Erythroblast (primary cell): ENCODE data around the gene CKM.
"Not testable (repeated sequence)": the region's sequence is repeated elsewhere in the genome, so short reads cannot be mapped to it uniquely, and the experiment has no call there.

ENCODE experiments used
- DNase-seq, 2 experiments: peaks; one replicate each; lab custom pipeline; 2025; lab: John Stamatoyannopoulos, UW
- GATA1 ChIP-seq: IDR thresholded peaks from 2 replicates; pipeline ENCODE4 v1.6.1; 2011; ENCODE audit warnings: low read depth, mild to moderate bottlenecking, control low read depth, low read length, moderate library complexity
- POLR2A ChIP-seq: IDR thresholded peaks from 2 replicates; pipeline ENCODE4 v1.6.1; 2011; ENCODE audit warnings: mild to moderate bottlenecking, low read length

Gene CKM

DNA sequence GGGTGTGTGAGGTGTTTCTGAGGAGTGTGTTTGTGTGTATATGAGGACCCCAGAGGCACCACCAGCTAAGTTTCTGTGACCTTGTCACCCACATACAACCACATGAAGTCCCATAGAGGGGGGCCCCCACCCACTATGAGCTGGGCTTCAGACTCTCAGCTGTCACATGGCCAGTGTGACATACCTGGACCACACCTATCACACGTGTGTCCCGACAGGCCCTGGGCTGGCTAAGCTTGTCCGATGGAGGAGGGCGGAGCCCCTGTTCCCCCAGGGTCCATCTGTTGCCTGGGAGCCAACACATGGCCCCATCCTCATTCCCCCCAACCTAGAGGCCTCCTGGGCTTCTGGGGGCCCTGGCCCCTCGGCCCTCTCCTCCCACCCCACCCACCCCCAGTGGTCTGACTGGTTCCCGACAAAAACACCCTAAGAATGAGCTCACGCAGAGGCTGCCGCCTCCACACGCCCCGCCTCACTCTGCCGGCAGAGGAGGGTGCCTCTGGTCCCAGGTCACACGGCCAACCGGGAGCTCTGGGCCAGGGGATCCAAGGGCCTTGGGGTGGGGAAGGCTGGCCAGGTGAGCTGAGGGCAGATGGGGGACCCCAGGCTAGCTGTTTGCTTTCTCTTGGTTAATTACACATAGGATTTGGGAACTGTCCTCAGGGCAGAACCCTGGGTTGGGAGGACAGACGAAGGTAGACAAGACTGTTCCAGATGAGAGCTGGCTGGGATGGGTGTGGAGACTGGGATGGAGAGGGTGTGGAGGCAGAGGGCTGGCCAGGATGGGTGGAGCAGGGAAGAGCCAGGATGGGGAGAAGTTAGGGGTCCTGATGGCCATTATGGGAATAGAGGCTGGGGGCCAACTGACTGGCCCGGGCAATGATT is 22.2 kb upstream of the CKM start:
- TF ChIP-seq GATA1 (no peak), POLR2A (no peak)
- DNase-seq, result no peak

DNA sequence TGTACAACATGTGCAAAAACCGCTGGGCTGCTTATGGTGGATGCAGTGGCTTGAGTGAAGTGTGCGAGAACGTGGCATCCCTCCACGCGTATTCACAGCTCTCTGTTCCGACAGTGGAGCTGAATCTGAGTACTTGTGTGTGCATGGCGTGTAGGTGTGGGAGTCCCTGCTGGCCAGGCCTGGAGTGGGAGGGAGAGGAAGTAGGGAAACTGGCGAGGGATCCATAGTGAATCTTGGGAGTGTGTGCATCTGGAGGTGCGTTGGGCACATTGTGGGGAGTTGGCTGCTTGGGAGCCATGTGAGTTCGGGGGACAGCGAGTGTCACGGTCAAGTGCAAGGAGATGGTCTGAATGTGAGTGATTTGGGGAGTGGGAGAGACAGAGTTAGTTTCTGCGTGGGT is 20.2 kb upstream of the CKM start:
- TF ChIP-seq POLR2A, result no peak
- TF ChIP-seq GATA1, result no peak
- DNase-seq, result no peak

DNA sequence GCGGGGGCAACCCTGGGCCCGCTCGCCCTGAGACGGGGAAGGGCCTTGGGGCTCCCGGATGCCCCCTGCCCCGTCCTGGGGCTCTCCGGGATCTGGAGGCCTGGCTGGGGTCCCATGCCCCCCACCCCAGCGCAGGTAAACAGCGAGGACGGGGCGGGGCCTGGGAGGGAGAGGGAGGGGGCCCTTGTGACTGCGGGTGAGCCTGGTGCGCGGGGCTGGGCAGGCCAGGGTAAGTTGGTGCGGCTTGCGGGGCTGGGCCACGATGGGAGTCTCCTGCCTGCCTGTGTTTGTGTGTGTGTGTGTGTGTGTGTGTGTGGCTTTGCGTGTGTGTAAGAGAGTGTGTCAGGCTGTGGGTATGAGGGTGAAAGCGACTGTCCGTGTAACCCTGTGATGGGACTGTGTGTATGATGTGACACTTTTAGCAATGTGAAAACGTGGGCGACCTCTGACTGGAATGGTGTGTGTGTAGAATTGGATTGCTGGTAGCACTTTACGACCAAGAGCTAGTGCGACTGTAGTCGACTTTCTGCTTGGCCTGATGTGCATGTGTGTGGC is 18.3 kb upstream of the CKM start:
- DNase-seq, result no peak
- TF ChIP-seq GATA1 (no peak), POLR2A (no peak)

DNA sequence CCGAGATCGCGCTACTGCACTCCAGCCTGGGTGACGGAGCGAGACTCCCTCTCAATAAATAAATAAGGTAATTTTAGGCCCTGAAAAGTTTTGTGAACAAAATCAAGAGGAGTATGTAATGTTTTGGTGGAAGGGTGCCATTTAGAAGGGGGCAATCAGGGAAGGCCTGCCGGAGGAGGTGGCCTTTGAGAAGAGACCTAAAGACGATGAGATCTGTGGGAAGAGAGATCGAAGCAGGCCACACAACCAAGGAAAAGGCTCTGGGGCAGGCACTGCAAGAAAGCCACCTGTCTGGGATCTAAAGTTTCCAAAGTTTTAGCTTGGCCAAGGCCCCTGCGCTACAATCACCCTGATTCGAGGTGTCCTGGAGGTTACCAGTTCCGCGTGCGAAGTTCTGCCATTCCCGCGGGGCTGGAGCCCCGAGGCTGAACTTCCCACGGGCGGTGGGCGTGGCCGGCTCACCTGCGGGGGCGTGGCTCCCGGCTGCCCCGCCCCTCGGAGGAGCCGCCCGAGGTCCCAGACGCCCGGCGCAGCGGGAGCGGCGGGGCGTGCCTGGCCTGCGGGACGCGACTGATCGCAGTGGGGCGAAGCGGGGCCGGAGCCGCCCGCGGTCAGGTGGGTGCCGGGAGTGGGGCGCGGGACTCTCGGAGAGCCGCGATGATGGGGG is 17.7 kb upstream of the CKM start, which contains the start of gene KLC3:
KLC3 (plus strand) TSS at position 519 of the 667 bp plus-strand sequence. CDS start 4,792 bp downstream, outside the sequence.
- DNase-seq, result peak in 1 of 2 experiments; percentile 18
- TF ChIP-seq POLR2A (no peak), GATA1 (no peak)

DNA sequence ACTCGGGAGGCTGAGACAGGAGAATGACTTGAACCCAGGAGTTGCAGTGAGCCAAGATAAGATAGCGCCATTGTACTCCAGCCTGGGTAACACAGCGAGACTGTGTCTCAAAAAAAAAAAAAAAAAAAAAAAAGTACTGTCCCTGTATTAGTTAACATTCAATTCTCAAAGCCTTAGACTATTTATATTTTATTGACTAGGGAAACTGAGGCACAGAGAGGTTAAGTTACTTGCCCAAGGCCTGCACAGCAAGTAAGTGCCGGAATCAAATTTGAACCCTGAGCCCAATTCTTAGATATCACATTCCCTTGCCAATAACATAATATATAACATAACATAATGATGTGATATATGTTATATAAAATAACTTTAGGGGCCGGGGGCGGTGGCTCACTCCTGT is 17.0 kb upstream of the CKM start:
- TF ChIP-seq GATA1 (no peak), POLR2A (no peak)
- DNase-seq, result no peak

DNA sequence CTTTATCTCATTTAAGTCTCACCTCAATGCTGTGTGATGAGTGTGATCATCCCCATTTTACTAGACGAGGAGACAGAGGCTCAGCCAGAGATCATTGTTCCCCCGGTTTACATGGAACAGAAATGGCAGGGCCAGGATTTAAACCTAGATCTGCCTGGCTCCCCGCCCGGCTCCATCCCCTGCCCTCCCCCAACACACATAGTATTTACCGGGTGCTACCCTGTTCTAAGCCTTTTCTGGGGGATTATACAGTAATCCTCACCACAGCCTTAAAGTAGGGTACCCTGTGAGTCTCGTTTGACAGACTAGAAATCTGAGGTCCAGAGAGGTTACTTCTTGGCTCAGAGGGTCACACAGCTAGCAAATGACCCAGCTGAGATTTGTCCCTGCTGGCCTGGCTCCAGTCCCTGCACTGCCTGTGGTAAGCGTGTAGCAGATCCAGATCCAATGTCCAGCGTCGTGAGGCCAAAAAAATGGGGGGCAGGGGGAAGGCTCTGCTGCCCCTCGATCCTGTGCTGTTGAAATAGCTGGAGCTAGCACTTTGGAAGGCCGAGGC is 14.1 kb upstream of the CKM start:
- no peak for DNase-seq
- TF ChIP-seq GATA1 (no peak), POLR2A (no peak)

DNA sequence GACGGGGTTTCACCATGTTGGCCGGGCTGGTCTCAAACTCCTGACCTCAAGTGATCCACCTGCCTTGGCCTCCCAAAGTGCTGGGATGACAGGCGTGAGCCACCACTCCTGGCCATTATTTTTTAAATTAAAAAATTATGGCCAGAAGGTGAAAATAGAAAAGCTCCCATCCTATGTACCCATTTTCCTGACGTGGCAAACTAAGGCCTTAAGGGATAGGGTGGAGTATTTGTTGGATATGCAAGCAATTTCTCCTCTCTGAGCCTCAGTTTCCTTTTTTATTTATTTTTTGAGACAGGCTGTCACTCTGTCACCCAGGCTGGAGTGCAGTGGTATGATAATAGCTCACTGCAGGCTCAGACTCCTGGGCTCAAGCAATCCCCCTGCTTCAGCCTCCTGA is 12.2 kb upstream of the CKM start:
- not testable (repeated sequence) for DNase-seq

DNA sequence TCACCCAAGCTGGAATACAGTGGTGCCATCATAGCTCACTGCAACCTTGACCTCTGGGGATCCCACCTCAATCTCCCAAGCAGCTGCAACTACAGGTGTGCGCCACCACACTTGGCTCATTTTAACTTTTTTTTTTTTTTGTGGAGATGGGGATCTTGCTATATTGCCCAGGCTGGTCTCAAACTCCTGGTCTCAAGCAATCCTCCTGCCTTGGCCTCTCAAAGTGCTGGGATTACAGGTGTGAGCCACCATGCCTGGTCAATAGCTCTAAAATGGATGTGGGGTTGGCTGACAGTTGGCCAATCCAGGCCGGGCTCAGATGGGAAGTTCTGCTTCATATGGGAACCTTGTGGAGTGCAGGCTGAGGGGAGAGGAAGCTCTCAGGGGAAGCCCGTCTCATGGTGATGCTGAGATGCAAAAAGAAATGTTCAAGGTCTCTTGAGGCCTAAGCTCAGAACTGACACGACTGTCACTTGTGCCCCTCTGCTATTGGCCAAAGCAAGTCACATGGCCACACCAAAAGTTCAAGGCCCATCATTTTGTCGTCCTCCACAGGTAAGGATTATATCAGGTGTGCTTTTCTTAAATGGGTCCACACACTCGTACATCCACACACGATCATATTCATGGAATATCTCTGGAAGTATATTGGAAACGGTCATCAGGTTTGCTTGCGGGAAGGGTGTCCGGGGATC is 11.1 kb upstream of the CKM start:
- no peak for DNase-seq
- TF ChIP-seq POLR2A (no peak), GATA1 (no peak)

DNA sequence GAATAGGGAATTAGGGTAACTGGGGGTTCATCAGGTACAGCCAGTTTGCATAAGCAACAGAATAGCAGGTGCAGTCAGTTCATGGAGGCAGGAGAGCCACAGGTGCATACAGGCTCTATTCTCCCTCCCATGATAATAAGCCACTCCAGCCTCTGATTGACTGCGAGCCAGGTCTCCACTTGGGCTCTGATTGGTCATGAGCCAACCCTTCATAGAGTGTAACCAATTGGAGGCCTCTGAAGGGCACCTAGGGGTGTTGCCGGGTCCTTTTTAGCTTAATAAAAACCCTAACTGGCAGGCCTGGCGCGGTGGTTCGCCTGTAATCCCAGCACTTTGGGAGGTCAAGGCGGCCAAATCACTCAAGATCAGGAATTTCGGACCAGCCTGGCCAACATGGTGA is 8.7 kb upstream of the CKM start:
- TF ChIP-seq POLR2A (no peak), GATA1 (no peak)
- no peak for DNase-seq

DNA sequence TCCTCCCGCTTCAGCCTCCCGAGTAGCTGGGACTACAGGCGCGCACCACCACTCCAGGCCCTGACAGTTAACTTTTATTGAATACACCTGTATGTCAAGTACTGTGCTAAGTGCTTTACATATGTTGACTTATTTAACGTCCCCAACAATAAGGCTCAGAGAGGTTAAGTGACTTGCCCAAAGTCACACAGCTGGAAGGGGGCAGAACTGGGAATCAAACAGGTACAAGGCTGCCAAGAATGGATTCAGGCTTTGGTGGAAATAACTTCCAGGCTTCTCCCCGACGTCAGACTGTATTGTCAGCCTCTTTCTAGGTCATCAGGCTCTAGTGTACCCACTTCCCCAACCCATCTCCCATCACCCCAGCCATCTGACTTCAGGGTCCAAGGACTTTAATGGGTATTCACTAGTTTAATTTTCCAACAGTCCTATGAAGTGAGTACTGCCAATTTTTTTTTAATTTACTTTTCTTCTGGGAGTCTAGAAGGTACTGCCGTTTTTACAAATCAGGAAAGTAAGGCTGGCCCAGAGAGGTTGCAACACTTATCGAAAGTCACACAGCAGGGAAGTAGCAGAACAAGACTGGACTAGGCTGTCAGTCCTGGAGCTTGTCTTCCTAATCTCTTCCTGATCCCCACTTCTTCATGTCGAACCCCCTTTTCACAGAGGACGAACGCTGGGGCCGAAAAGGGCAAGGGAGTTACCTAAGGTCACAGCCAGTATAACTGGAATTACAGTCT is 4.9 kb upstream of the CKM start:
- TF ChIP-seq GATA1, result no peak
- TF ChIP-seq POLR2A, result no peak
- DNase-seq, result no peak

DNA sequence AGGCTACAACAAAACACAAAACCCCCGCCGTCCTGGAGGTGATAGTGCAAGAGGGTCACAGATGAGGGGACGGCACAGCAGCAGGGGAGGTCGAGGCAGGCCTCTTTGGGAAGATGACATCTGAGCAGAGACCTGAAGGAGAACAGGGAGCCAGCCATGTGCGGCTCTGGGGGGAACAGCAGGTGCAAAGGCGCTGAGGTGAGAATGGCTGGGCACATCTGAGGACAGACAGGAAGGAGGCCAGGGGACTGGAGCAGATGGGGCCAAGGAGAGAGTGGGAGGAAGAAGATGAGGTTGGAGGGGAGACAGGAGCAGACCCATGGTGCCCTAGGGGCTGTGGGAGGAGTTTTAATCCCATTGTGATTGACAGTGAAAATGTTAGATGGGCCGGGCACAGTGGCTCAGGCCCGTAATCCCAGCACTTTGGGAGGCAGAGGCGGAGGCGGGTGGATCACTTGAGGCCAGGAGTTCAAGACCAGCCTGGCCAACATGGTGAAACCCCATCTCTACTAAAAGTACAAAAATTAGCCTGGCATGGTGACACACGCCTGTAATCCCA is 1.8 kb upstream of the CKM start:
- no peak for DNase-seq
- TF ChIP-seq GATA1 (no peak), POLR2A (no peak)

DNA sequence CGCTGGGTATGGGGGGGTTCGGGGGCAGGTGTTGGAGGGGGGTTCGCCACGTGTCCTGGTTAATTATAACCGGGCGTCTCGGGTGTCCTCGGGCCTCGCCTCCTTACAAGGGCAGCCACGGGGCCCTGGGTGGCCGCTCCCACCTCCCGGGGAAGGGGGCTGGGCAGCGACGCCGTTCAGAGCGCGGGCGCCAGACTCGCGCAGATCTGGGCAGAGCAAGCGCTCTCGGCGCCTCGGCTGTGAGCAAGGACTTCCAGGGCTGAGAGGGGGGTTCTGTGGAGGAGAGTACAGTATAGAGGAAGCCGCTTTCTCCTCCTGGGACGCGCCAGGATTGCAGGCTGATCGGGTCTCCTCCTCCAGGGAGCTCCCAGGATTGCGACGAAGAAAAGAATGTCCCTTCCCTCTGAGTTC is 1.0 kb upstream of the CKM start:
- no peak for DNase-seq
- TF ChIP-seq GATA1 (no peak), POLR2A (no peak)

DNA sequence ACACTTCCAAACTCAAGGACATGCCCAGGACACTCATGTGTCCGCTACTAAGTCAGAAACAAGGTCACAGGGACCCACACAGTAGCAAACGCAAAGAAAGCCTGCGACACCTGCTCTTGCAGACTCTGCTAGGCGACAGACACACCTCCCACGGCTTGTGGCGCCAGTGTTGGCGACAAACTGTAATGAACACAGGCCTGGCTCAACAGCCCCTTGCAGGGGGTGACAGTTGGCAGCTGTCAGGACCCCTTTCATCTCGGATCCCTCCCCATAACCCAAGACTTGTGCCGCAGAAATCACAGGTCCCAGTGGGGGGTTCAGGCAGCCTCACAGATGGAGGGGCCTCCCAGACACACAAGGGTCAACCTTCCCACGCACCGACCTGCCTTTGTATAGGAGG is 364 bp downstream of the CKM start:
- TF ChIP-seq POLR2A (no peak), GATA1 (no peak)
- no peak for DNase-seq

DNA sequence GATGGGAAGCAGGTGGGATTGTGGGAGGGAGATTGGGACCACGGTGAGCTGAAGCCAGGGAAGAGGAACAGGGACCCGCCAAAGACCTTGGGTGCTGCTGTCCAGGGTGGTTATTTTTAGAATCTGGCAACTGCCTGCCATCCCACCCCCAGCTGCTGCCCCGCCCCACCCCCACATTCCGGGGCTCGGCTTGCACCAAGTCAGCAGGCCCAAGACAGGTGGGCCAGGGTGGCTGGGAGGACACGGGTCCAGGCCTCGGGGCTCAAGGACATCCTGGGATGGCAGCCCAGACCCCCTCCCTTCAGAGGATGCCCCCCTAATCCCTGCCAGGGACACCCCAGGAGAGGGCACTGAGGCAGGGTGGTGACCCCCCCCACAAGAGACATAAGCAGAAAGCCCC is 827 bp downstream of the CKM start:
- no peak for DNase-seq
- TF ChIP-seq POLR2A (no peak), GATA1 (no peak)
